ENCODE data around the gene KDM3B.
"Not testable (repeated sequence)": the region's sequence is repeated elsewhere in the genome, so short reads cannot be mapped to it uniquely, and the experiment has no call there.

Gene KDM3B

GRCh38 chr5:138391859-138392386, 39.4 kb downstream of the KDM3B start:
- no peak overlapping the region for H3K4ac ChIP-seq (ENCODE audit: low read depth, low read length)

DNA sequence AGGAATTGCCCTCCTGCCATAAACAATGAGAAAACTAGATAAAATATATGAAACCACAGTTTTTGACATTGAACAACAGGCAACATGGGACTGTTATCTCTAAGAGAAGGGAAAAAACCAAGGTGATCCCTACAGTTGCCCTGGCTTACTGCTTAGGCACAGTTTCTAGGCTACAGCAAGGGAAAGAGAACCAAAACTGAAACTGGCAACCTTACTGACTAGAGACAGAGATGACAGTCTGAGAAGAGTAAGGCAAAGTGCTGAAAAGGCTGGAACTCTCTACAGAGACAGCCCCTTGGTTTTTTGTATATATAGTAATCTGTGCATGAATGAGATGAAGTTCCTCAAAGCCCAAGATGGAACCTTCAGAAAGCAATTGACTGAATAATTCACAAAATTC, 50.2 kb downstream of the KDM3B start:
- Histone ChIP-seq H3K36me3 (ENCODE audit: control insufficient read depth in 1 of 2, insufficient read depth in 2 of 2, low read length in 2 of 2) (peaks cover 26 to 35% of the 10 kb centered on the region in 2 experiments), H2AK5ac (ENCODE audit: low read length) (no peak overlapping the region), H2BK5ac (ENCODE audit: low read depth, low read length, poor library complexity) (no peak overlapping the region), H3K9me3 (ENCODE audit: insufficient read depth, low read depth, low read length) (no peaks in the 10 kb centered on the region), H3K27me3 (ENCODE audit: insufficient read depth, low read length) (no peaks in the 10 kb centered on the region), H3K79me2 (ENCODE audit: control insufficient read depth, insufficient read depth, low read length, poor library complexity) (no peaks in the 10 kb centered on the region), H4K12ac (ENCODE audit: low read depth, low read length) (no peak overlapping the region), H2AFZ (ENCODE audit: insufficient read depth, low read length, poor library complexity) (no peak overlapping the region), H3K9ac (ENCODE audit: low read length) (no peak overlapping the region), H3K18ac (ENCODE audit: low read length) (no peak overlapping the region), H3K4me2 (ENCODE audit: low read length) (no peak overlapping the region), H3K4me1 (ENCODE audit: control insufficient read depth in 1 of 2, insufficient read depth in 2 of 2, low read length in 2 of 2) (no peaks in the 10 kb centered on the region), H3K4me3 (ENCODE audit: low read depth, low read length) (no peak overlapping the region), H3K23ac (ENCODE audit: low read length) (no peak overlapping the region), H3K79me1 (ENCODE audit: low read length) (no peaks in the 10 kb centered on the region), H4K8ac (ENCODE audit: low read depth, low read length) (no peak overlapping the region), H2BK120ac (ENCODE audit: insufficient read depth, low read length, poor library complexity) (no peak overlapping the region), H4K91ac (ENCODE audit: low read depth, low read length) (no peak overlapping the region), H2BK12ac (ENCODE audit: low read length) (no peak overlapping the region), H3K14ac (ENCODE audit: low read length) (no peak overlapping the region), H3K4ac (ENCODE audit: low read depth, low read length) (no peak overlapping the region), H3K27ac (ENCODE audit: low read depth, low read length) (no peak overlapping the region)
- DNase-seq = no peak

More at GRCh38 chr5:138391859-138392386, 39.4 kb downstream of the KDM3B start:
- H3K4me1 ChIP-seq (ENCODE audit: control insufficient read depth in 1 of 2, insufficient read depth in 2 of 2, low read length in 2 of 2) = no peaks in the 10 kb centered on the region
- no peak overlapping the region for H3K4me3 ChIP-seq (ENCODE audit: low read depth, low read length)
- H3K79me2 ChIP-seq (ENCODE audit: control insufficient read depth, insufficient read depth, low read length, poor library complexity) = no peaks in the 10 kb centered on the region
- no peak overlapping the region for H3K14ac ChIP-seq (ENCODE audit: low read length)
- H3K79me1 ChIP-seq (ENCODE audit: low read length) = no peaks in the 10 kb centered on the region
- no CpG with 5 or more reads among the region's 9 CpGs for WGBS (ENCODE audit: extremely low coverage, insufficient coverage, insufficient read length)
- peaks cover 19 to 36% of the 10 kb centered on the region in 2 experiments for H3K36me3 ChIP-seq (ENCODE audit: control insufficient read depth in 1 of 2, insufficient read depth in 2 of 2, low read length in 2 of 2)
- no peaks in the 10 kb centered on the region for H3K27me3 ChIP-seq (ENCODE audit: insufficient read depth, low read length)
- H2BK12ac ChIP-seq (ENCODE audit: low read length) = no peak overlapping the region
- DNase-seq = no peak
- no peak overlapping the region for H3K9ac ChIP-seq (ENCODE audit: low read length)
- H2AK5ac ChIP-seq (ENCODE audit: low read length) = no peak overlapping the region
- H3K18ac ChIP-seq (ENCODE audit: low read length) = no peak overlapping the region
- H3K27ac ChIP-seq (ENCODE audit: low read depth, low read length) = no peak overlapping the region
- no peak overlapping the region for H2BK5ac ChIP-seq (ENCODE audit: low read depth, low read length, poor library complexity)
- no peak overlapping the region for H4K91ac ChIP-seq (ENCODE audit: low read depth, low read length)
- H3K4me2 ChIP-seq (ENCODE audit: low read length) = no peak overlapping the region
- H4K12ac ChIP-seq (ENCODE audit: low read depth, low read length) = no peak overlapping the region
- H4K8ac ChIP-seq (ENCODE audit: low read depth, low read length) = no peak overlapping the region
- H3K23ac ChIP-seq (ENCODE audit: low read length) = no peak overlapping the region
- H2BK120ac ChIP-seq (ENCODE audit: insufficient read depth, low read length, poor library complexity) = no peak overlapping the region
- H3K9me3 ChIP-seq (ENCODE audit: insufficient read depth, low read depth, low read length) = no peaks in the 10 kb centered on the region
- no peak overlapping the region for H2AFZ ChIP-seq (ENCODE audit: insufficient read depth, low read length, poor library complexity)

DNA sequence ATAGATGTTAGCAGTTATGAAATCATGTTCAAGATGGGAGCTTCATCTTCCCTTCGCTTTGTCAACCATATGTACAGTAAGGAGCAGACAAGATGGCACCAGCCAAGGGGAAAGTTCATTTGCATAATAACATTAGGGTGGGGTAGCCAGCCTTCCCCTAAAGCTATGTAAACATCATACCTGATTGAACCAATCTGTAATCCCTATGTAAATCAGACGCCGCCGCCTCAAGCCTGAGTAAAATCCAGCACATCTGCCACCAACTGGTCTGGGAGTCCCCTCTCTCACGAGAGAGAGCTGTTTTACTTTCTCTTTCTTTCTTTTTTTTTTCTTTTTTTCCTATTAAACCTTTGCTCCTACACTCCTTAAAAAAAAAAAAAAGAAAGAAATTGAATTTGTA, 55.5 kb downstream of the KDM3B start:
- no peak for DNase-seq
- Histone ChIP-seq H3K79me2 (ENCODE audit: control insufficient read depth, insufficient read depth, low read length, poor library complexity) (no peaks in the 10 kb centered on the region), H3K79me1 (ENCODE audit: low read length) (no peaks in the 10 kb centered on the region), H3K14ac (ENCODE audit: low read length) (no peak overlapping the region), H2BK12ac (ENCODE audit: low read length) (no peak overlapping the region), H3K27ac (ENCODE audit: low read depth, low read length) (no peak overlapping the region), H4K12ac (ENCODE audit: low read depth, low read length) (no peak overlapping the region), H2BK120ac (ENCODE audit: insufficient read depth, low read length, poor library complexity) (no peak overlapping the region), H3K4me1 (ENCODE audit: control insufficient read depth in 1 of 2, insufficient read depth in 2 of 2, low read length in 2 of 2) (no peaks in the 10 kb centered on the region), H3K18ac (ENCODE audit: low read length) (no peak overlapping the region), H4K91ac (ENCODE audit: low read depth, low read length) (no peak overlapping the region), H3K23ac (ENCODE audit: low read length) (no peak overlapping the region), H3K9me3 (ENCODE audit: insufficient read depth, low read depth, low read length) (no peaks in the 10 kb centered on the region), H3K4ac (ENCODE audit: low read depth, low read length) (no peak overlapping the region), H2AK5ac (ENCODE audit: low read length) (no peak overlapping the region), H3K4me2 (ENCODE audit: low read length) (no peak overlapping the region), H2AFZ (ENCODE audit: insufficient read depth, low read length, poor library complexity) (no peak overlapping the region), H3K9ac (ENCODE audit: low read length) (no peak overlapping the region), H4K8ac (ENCODE audit: low read depth, low read length) (no peak overlapping the region), H3K27me3 (ENCODE audit: insufficient read depth, low read length) (no peaks in the 10 kb centered on the region), H3K4me3 (ENCODE audit: low read depth, low read length) (no peak overlapping the region), H3K36me3 (ENCODE audit: control insufficient read depth in 1 of 2, insufficient read depth in 2 of 2, low read length in 2 of 2) (peaks cover 18 to 23% of the 10 kb centered on the region in 2 experiments), H2BK5ac (ENCODE audit: low read depth, low read length, poor library complexity) (no peak overlapping the region)
- WGBS (ENCODE audit: extremely low coverage, insufficient coverage, insufficient read length) = no CpG with 5 or more reads among the region's 5 CpGs

GRCh38 chr5:138410996-138411640, 58.6 kb downstream of the KDM3B start:
- H3K9ac ChIP-seq (ENCODE audit: low read length); H2BK120ac ChIP-seq (ENCODE audit: insufficient read depth, low read length, poor library complexity); H3K4me2 ChIP-seq (ENCODE audit: low read length); H4K12ac ChIP-seq (ENCODE audit: low read depth, low read length); H2BK12ac ChIP-seq (ENCODE audit: low read length); H3K79me1 ChIP-seq (ENCODE audit: low read length); H3K4me3 ChIP-seq (ENCODE audit: low read depth, low read length); H3K18ac ChIP-seq (ENCODE audit: low read length); H2AK5ac ChIP-seq (ENCODE audit: low read length); H3K79me2 ChIP-seq (ENCODE audit: control insufficient read depth, insufficient read depth, low read length, poor library complexity); H2AFZ ChIP-seq (ENCODE audit: insufficient read depth, low read length, poor library complexity); H3K23ac ChIP-seq (ENCODE audit: low read length); H2BK5ac ChIP-seq (ENCODE audit: low read depth, low read length, poor library complexity); H3K9me3 ChIP-seq (ENCODE audit: insufficient read depth, low read depth, low read length); H3K27ac ChIP-seq (ENCODE audit: low read depth, low read length); H3K4me1 ChIP-seq (ENCODE audit: control insufficient read depth in 1 of 2, insufficient read depth in 2 of 2, low read length in 2 of 2); H4K91ac ChIP-seq (ENCODE audit: low read depth, low read length); H3K14ac ChIP-seq (ENCODE audit: low read length); H3K4ac ChIP-seq (ENCODE audit: low read depth, low read length); H4K8ac ChIP-seq (ENCODE audit: low read depth, low read length); H3K27me3 ChIP-seq (ENCODE audit: insufficient read depth, low read length): not testable (repeated sequence)
- H3K36me3 ChIP-seq (ENCODE audit: control insufficient read depth in 1 of 2, insufficient read depth in 2 of 2, low read length in 2 of 2) = peaks cover 23 to 33% of the 10 kb centered on the region in 2 experiments
- peak; percentile 68 to 75 for DNase-seq
- WGBS (ENCODE audit: extremely low coverage, insufficient coverage, insufficient read length) = no CpG with 5 or more reads among the region's 14 CpGs

Measured in trophoblast cell (in vitro differentiated cells and primary cell).